ENCODE measurements around the gene UBE2O.
"Not testable (repeated sequence)": the region's sequence is repeated elsewhere in the genome, so short reads cannot be mapped to it uniquely, and the experiment has no call there.

Gene UBE2O

DNA sequence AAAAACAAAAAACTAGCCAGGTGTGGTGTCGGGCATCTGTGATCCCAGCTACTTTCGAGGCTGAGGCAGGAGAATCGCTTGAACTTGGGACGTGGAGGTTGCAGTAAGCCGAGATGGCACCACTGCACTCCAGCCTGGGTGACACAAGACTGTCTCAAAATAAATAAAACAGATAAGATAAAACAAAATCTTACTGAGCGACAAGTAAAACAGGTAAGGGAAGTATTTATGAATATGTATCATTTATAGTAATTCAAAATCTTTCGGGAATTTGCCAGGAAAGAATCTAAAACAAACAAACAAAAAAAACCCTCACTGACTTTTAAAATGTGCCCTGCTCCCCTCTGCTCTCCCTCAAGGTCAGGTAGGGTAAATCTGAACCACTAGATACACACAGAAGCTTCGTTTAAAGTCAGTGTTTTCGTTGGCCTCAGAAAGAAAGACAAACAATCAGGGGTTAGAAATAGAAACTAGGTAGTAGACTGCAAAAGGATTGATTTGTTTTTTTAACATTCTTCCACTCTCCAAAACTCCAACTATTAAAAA, 101.4 kb downstream of the UBE2O start:
- TF ChIP-seq ZNF8 (CRISPR knock-in tag; IDR thresholded peaks at IDR 0.05) (no peak), OSR1 (CRISPR knock-in tag; IDR thresholded peaks at IDR 0.05) (no peak), ZC3H10 (CRISPR knock-in tag; IDR thresholded peaks at IDR 0.05) (no peak), ZFP3 (CRISPR knock-in tag; IDR thresholded peaks at IDR 0.05) (no peak), BACH2 (CRISPR knock-in tag; IDR thresholded peaks at IDR 0.05; ENCODE audit: borderline replicate concordance) (no peak), ESRRG (CRISPR knock-in tag; IDR thresholded peaks at IDR 0.05) (no peak), PPARA (CRISPR knock-in tag; IDR thresholded peaks at IDR 0.05; ENCODE audit: borderline replicate concordance) (no peak), TCF4 (CRISPR knock-in tag; IDR thresholded peaks at IDR 0.05; ENCODE audit: borderline replicate concordance) (no peak), ARNTL (CRISPR knock-in tag; IDR thresholded peaks at IDR 0.05; ENCODE audit: borderline replicate concordance, low read depth) (no peak)
- TF ChIP-seq, protein P1, sequence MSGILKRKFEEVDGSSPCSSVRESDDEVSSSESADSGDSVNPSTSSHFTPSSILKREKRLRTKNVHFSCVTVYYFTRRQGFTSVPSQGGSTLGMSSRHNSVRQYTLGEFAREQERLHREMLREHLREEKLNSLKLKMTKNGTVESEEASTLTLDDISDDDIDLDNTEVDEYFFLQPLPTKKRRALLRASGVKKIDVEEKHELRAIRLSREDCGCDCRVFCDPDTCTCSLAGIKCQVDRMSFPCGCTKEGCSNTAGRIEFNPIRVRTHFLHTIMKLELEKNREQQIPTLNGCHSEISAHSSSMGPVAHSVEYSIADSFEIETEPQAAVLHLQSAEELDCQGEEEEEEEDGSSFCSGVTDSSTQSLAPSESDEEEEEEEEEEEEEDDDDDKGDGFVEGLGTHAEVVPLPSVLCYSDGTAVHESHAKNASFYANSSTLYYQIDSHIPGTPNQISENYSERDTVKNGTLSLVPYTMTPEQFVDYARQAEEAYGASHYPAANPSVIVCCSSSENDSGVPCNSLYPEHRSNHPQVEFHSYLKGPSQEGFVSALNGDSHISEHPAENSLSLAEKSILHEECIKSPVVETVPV (CRISPR knock-in tag; IDR thresholded peaks at IDR 0.05), result no peak
- TF ChIP-seq, protein P2, sequence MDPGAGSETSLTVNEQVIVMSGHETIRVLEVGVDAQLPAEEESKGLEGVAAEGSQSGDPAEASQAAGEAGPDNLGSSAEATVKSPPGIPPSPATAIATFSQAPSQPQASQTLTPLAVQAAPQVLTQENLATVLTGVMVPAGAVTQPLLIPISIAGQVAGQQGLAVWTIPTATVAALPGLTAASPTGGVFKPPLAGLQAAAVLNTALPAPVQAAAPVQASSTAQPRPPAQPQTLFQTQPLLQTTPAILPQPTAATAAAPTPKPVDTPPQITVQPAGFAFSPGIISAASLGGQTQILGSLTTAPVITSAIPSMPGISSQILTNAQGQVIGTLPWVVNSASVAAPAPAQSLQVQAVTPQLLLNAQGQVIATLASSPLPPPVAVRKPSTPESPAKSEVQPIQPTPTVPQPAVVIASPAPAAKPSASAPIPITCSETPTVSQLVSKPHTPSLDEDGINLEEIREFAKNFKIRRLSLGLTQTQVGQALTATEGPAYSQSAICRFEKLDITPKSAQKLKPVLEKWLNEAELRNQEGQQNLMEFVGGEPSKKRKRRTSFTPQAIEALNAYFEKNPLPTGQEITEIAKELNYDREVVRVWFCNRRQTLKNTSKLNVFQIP (CRISPR knock-in tag; IDR thresholded peaks at IDR 0.05; ENCODE audit: borderline replicate concordance, low read depth), result no peak
- TF ChIP-seq, protein P3, sequence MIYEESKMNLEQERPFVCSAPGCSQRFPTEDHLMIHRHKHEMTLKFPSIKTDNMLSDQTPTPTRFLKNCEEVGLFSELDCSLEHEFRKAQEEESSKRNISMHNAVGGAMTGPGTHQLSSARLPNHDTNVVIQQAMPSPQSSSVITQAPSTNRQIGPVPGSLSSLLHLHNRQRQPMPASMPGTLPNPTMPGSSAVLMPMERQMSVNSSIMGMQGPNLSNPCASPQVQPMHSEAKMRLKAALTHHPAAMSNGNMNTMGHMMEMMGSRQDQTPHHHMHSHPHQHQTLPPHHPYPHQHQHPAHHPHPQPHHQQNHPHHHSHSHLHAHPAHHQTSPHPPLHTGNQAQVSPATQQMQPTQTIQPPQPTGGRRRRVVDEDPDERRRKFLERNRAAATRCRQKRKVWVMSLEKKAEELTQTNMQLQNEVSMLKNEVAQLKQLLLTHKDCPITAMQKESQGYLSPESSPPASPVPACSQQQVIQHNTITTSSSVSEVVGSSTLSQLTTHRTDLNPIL (CRISPR knock-in tag; IDR thresholded peaks at IDR 0.05; ENCODE audit: low read depth), result no peak
- TF ChIP-seq, protein P4, sequence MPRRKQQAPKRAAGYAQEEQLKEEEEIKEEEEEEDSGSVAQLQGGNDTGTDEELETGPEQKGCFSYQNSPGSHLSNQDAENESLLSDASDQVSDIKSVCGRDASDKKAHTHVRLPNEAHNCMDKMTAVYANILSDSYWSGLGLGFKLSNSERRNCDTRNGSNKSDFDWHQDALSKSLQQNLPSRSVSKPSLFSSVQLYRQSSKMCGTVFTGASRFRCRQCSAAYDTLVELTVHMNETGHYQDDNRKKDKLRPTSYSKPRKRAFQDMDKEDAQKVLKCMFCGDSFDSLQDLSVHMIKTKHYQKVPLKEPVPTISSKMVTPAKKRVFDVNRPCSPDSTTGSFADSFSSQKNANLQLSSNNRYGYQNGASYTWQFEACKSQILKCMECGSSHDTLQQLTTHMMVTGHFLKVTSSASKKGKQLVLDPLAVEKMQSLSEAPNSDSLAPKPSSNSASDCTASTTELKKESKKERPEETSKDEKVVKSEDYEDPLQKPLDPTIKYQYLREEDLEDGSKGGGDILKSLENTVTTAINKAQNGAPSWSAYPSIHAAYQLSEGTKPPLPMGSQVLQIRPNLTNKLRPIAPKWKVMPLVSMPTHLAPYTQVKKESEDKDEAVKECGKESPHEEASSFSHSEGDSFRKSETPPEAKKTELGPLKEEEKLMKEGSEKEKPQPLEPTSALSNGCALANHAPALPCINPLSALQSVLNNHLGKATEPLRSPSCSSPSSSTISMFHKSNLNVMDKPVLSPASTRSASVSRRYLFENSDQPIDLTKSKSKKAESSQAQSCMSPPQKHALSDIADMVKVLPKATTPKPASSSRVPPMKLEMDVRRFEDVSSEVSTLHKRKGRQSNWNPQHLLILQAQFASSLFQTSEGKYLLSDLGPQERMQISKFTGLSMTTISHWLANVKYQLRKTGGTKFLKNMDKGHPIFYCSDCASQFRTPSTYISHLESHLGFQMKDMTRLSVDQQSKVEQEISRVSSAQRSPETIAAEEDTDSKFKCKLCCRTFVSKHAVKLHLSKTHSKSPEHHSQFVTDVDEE (CRISPR knock-in tag; IDR thresholded peaks at IDR 0.05), result no peak
- no peak for ATAC-seq

DNA sequence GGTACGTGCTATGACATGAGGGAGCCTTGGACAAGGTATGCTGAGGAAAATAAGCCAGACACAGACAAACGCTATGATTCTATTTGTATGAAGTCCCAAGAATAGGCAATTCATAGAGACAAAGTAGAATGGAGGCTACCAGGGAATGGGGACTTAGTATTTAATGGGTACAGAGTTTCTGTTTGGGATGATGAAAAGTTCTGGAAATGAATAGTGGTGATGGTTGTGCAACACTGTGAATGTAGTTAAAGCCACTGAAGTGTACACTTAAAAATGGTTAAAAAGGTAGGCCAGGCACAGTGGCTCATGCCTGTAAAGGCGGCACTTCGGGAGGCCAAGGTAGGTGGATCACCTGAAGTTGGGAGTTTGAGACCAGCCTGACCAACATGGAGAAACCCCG, 102.5 kb downstream of the UBE2O start:
- TF ChIP-seq ZFP3 (CRISPR knock-in tag; IDR thresholded peaks at IDR 0.05) (no peak), RARB (CRISPR knock-in tag; IDR thresholded peaks at IDR 0.05) (no peak), CSDC2 (CRISPR knock-in tag; IDR thresholded peaks at IDR 0.05) (no peak), ESRRG (CRISPR knock-in tag; IDR thresholded peaks at IDR 0.05) (no peak), ARNTL (CRISPR knock-in tag; IDR thresholded peaks at IDR 0.05; ENCODE audit: borderline replicate concordance, low read depth) (no peak), ZNF565 (CRISPR knock-in tag; conservative IDR thresholded peaks at IDR 0.05; ENCODE audit: low read depth) (no peak), ZNF8 (CRISPR knock-in tag; IDR thresholded peaks at IDR 0.05) (no peak), TCF4 (CRISPR knock-in tag; IDR thresholded peaks at IDR 0.05; ENCODE audit: borderline replicate concordance) (no peak), ZC3H10 (CRISPR knock-in tag; IDR thresholded peaks at IDR 0.05) (no peak), GLIS3 (CRISPR knock-in tag; IDR thresholded peaks at IDR 0.05) (no peak), ISL1 (CRISPR knock-in tag; IDR thresholded peaks at IDR 0.05) (no peak)
- TF ChIP-seq, protein P4 (CRISPR knock-in tag; IDR thresholded peaks at IDR 0.05), result no peak
- TF ChIP-seq, protein P2 (CRISPR knock-in tag; IDR thresholded peaks at IDR 0.05; ENCODE audit: borderline replicate concordance, low read depth), result no peak
- TF ChIP-seq, protein P3 (CRISPR knock-in tag; IDR thresholded peaks at IDR 0.05; ENCODE audit: low read depth), result no peak
- TF ChIP-seq, protein P5, sequence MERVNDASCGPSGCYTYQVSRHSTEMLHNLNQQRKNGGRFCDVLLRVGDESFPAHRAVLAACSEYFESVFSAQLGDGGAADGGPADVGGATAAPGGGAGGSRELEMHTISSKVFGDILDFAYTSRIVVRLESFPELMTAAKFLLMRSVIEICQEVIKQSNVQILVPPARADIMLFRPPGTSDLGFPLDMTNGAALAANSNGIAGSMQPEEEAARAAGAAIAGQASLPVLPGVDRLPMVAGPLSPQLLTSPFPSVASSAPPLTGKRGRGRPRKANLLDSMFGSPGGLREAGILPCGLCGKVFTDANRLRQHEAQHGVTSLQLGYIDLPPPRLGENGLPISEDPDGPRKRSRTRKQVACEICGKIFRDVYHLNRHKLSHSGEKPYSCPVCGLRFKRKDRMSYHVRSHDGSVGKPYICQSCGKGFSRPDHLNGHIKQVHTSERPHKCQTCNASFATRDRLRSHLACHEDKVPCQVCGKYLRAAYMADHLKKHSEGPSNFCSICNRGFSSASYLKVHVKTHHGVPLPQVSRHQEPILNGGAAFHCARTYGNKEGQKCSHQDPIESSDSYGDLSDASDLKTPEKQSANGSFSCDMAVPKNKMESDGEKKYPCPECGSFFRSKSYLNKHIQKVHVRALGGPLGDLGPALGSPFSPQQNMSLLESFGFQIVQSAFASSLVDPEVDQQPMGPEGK (CRISPR knock-in tag; IDR thresholded peaks at IDR 0.05; ENCODE audit: borderline replicate concordance), result no peak
- no peak for ATAC-seq

DNA sequence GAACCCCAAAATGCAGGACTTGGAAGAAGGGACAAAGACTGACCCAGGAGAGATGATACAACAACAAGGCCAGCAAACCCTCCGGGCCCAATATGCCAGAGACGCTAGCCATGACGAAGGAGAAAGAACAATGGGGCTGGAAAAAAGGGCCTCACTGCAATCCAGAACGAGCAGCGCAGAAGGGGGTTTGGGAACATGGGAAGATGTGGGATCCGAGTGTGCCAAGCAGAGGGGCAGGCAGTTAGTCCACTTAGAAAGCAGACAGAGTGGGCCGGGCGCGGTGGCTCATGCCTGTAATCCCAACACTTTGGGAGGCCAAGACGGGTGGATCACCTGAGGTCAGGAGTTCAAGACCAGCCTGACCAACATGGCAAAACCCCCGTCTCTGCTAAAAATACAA, 106.0 kb downstream of the UBE2O start:
- not testable (repeated sequence) for ATAC-seq
